DOHH2 (cell line): ENCODE results near the gene TOR1AIP2.

Source experiments
- EZH2phosphoT487 ChIP-seq: fragments of 200-600 bp; sonication (generic); IDR thresholded peaks from 2 replicates; pipeline ENCODE4 v1.6.1; 2017; ENCODE audit warnings: borderline replicate concordance, mild to moderate bottlenecking, antibody characterized with exemption, low read length, moderate library complexity, mixed read lengths
- TF ChIP-seq, protein P1 (sequence below): fragments of 200-600 bp; sonication (generic); IDR thresholded peaks from one replicate; pipeline ENCODE4 v1.5.1; 2014; ENCODE audit warnings: antibody characterized with exemption, mild to moderate bottlenecking, low read depth, low read length; ENCODE audit not compliant: poor library complexity, severe bottlenecking

GRCh38 chr1:179926850-179927205, 49.2 kb upstream of the TOR1AIP2 start:
- TF ChIP-seq, protein P1, sequence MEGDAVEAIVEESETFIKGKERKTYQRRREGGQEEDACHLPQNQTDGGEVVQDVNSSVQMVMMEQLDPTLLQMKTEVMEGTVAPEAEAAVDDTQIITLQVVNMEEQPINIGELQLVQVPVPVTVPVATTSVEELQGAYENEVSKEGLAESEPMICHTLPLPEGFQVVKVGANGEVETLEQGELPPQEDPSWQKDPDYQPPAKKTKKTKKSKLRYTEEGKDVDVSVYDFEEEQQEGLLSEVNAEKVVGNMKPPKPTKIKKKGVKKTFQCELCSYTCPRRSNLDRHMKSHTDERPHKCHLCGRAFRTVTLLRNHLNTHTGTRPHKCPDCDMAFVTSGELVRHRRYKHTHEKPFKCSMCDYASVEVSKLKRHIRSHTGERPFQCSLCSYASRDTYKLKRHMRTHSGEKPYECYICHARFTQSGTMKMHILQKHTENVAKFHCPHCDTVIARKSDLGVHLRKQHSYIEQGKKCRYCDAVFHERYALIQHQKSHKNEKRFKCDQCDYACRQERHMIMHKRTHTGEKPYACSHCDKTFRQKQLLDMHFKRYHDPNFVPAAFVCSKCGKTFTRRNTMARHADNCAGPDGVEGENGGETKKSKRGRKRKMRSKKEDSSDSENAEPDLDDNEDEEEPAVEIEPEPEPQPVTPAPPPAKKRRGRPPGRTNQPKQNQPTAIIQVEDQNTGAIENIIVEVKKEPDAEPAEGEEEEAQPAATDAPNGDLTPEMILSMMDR, result no peak
- TF ChIP-seq EZH2phosphoT487, result no peak
